Liver (tissue), 9 donors: ENCODE data around the gene VAPB. TPM values are rescaled to one million over a fixed set of nuclear protein-coding genes. Genes with fewer than 3 reads are reported as not detected.

ENCODE experiments used
- DNase-seq: peaks from one replicate; pipeline ENCODE4 v3.0.0-alpha.2; 2017; ENCODE audit warnings: low spot score
- H3K27ac ChIP-seq, 2 donors: one replicate each; pipeline ENCODE4 v1.7.0; 2013; ENCODE audit warnings: inconsistent platforms in 2 of 2, low read length in 2 of 2, control low read depth in 1 of 2, low read depth in 1 of 2, mild to moderate bottlenecking in 1 of 2
- H3K27me3 ChIP-seq, 4 donors: one replicate each; pipeline versions ENCODE4 v1.6.1 to v1.7.0; 2013; ENCODE audit warnings: low read length in 3 of 4, inconsistent platforms in 1 of 4, mild to moderate bottlenecking in 1 of 4, moderate library complexity in 1 of 4; ENCODE audit not compliant: control insufficient read depth in 4 of 4, insufficient read depth in 4 of 4
- H3K36me3 ChIP-seq, 4 donors: one replicate each; pipeline versions ENCODE4 v1.6.1 to v1.7.0; 2013; ENCODE audit warnings: low read length in 3 of 4, mild to moderate bottlenecking in 3 of 4, low read depth in 1 of 4, moderate library complexity in 1 of 4; ENCODE audit not compliant: control insufficient read depth in 4 of 4, insufficient read depth in 3 of 4
- H3K4me1 ChIP-seq, 4 donors: one replicate each; pipeline versions ENCODE4 v1.6.1 to v1.7.0; 2013; ENCODE audit warnings: low read length in 3 of 4, mild to moderate bottlenecking in 3 of 4, moderate library complexity in 1 of 4; ENCODE audit not compliant: control insufficient read depth in 4 of 4, insufficient read depth in 4 of 4
- H3K4me3 ChIP-seq, 3 donors: one replicate each; pipeline versions ENCODE4 v1.6.1 to v1.7.0; 2013; ENCODE audit warnings: low read length in 3 of 3, control low read depth in 1 of 3, low read depth in 1 of 3, mild to moderate bottlenecking in 1 of 3
- H3K9ac ChIP-seq, 2 donors: one replicate each; pipeline ENCODE4 v1.7.0; 2013; ENCODE audit warnings: low read length in 2 of 2, mild to moderate bottlenecking in 2 of 2, moderate library complexity in 2 of 2, control low read depth in 1 of 2, low read depth in 1 of 2
- H3K9me3 ChIP-seq, 4 donors: one replicate each; pipeline versions ENCODE4 v1.6.1 to v1.7.0; 2013; ENCODE audit warnings: low read length in 3 of 4; ENCODE audit not compliant: control insufficient read depth in 4 of 4
- EGR1 ChIP-seq, 2 donors: IDR thresholded peaks; 2 replicates each; pipeline ENCODE4 v1.6.1; 2016 to 2018; ENCODE audit warnings: antibody characterized with exemption in 2 of 2, low read depth in 2 of 2
- FOXA1 ChIP-seq: IDR thresholded peaks from 2 replicates; pipeline ENCODE4 v1.6.1; 2016; ENCODE audit warnings: antibody characterized with exemption
- GABPA ChIP-seq, 2 donors: IDR thresholded peaks in 1 of 2; conservative IDR thresholded peaks in 1 of 2; 2 replicates each; pipeline ENCODE4 v1.6.1; 2016; ENCODE audit warnings: antibody characterized with exemption in 2 of 2, mild to moderate bottlenecking in 1 of 2, moderate library complexity in 1 of 2
- HNF4G ChIP-seq: IDR thresholded peaks from 2 replicates; pipeline ENCODE4 v1.6.1; 2016; ENCODE audit warnings: antibody characterized with exemption
- JUND ChIP-seq, 2 donors: IDR thresholded peaks; 2 replicates each; pipeline ENCODE4 v1.6.1; 2016; ENCODE audit warnings: antibody characterized with exemption in 2 of 2
- NR2F2 ChIP-seq: IDR thresholded peaks from 2 replicates; pipeline ENCODE4 v1.6.1; 2016; ENCODE audit warnings: antibody characterized with exemption
- RAD21 ChIP-seq, 2 donors: IDR thresholded peaks; 2 replicates each; pipeline ENCODE4 v1.6.1; 2016; ENCODE audit warnings: antibody characterized with exemption in 2 of 2, mild to moderate bottlenecking in 2 of 2
- SP1 ChIP-seq: IDR thresholded peaks from 2 replicates; pipeline ENCODE4 v1.6.1; 2018; ENCODE audit warnings: antibody characterized with exemption, mild to moderate bottlenecking
- TAF1 ChIP-seq: conservative IDR thresholded peaks from 2 replicates; pipeline ENCODE4 v1.6.1; 2016; ENCODE audit warnings: antibody characterized with exemption, mild to moderate bottlenecking
- YY1 ChIP-seq: IDR thresholded peaks from 2 replicates; pipeline ENCODE4 v1.6.1; 2016; ENCODE audit warnings: antibody characterized with exemption, mild to moderate bottlenecking
- WGBS: extraction: QIAGEN DNeasy Blood & Tissue Kit; methylation state at CpG from one replicate; pipeline ENCODE4 v1.1.7; 2013; 5-methylcytosine and 5-hydroxymethylcytosine counted together
- polyA plus RNA-seq, 2 donors: library from polyadenylated mRNA; stranded (reverse) in 1 of 2; unstranded in 1 of 2; fragments of 200-250 nt in 1 of 2; fragments of >200 nt in 1 of 2; fragmentation: Nextera tagmentation in 1 of 2; extraction: Ambion mirVana in 1 of 2; gene quantifications; one replicate each; pipeline versions ENCODE4 v1.2.1 to v1.2.3, GENCODE V29; 2013 to 2015
- total RNA-seq, 2 donors: library from RNA; depleted of rRNA; stranded (reverse); fragments of >200 nt; gene quantifications; one replicate each; pipeline ENCODE4 v1.2.3, GENCODE V29; 2014
- TF ChIP-seq, protein P1 (sequence below): IDR thresholded peaks from 2 replicates; pipeline ENCODE4 v1.6.1; 2016; ENCODE audit warnings: antibody characterized with exemption
- TF ChIP-seq, protein P2 (sequence below): IDR thresholded peaks from 2 replicates; pipeline ENCODE4 v1.6.1; 2016; ENCODE audit warnings: antibody characterized with exemption
- TF ChIP-seq, protein P3 (sequence below): IDR thresholded peaks from 2 replicates; pipeline ENCODE4 v1.6.1; 2016; ENCODE audit warnings: antibody characterized with exemption, mild to moderate bottlenecking
- TF ChIP-seq, protein P4 (sequence below): IDR thresholded peaks from 2 replicates; pipeline ENCODE4 v1.6.1; 2016; ENCODE audit warnings: antibody characterized with exemption
- donor health status: healthy.
- donor health status: healthy.
- donor health status: healthy.
- donor health status: healthy.
- donor health status: healthy.

Gene VAPB
- total and polyA plus RNA-seq, 4 donors: 12.2 to 21.7 (median 18.5) TPM

DNA sequence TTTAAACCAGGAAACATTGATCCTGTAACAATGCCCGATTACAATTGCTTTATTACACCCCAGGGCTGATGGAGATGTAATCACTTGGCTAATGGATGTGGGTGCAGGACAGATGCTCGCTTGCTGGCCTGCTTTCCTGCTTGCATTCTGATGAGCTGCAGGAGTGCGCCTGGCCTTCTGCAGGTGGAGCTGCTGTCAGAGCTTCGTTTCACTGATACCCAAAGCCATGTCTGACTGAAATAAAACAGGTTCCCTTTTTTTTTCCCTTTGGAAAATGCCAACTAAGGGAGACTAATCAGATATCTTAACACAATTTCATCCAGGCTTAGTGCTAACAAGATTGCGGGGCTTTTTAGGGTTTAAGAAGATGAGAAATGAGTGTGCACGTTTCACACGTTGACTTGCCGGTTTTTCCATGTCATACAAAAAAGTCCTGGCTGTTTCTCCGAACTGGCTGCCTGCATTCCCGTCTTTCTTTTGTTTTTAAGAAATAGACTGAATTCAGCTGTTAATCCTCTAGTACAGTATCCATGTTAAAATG lies 60.7 kb downstream of the VAPB start (continued):
- TF ChIP-seq, protein P1, sequence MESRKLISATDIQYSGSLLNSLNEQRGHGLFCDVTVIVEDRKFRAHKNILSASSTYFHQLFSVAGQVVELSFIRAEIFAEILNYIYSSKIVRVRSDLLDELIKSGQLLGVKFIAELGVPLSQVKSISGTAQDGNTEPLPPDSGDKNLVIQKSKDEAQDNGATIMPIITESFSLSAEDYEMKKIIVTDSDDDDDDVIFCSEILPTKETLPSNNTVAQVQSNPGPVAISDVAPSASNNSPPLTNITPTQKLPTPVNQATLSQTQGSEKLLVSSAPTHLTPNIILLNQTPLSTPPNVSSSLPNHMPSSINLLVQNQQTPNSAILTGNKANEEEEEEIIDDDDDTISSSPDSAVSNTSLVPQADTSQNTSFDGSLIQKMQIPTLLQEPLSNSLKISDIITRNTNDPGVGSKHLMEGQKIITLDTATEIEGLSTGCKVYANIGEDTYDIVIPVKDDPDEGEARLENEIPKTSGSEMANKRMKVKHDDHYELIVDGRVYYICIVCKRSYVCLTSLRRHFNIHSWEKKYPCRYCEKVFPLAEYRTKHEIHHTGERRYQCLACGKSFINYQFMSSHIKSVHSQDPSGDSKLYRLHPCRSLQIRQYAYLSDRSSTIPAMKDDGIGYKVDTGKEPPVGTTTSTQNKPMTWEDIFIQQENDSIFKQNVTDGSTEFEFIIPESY: no peak
- TF ChIP-seq EGR1 (IDR thresholded peaks at IDR 0.05; ENCODE audit: low read depth in 2 of 2): no peak
- no peak for TF ChIP-seq NR2F2
- TF ChIP-seq, protein P2, sequence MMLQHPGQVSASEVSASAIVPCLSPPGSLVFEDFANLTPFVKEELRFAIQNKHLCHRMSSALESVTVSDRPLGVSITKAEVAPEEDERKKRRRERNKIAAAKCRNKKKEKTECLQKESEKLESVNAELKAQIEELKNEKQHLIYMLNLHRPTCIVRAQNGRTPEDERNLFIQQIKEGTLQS: no peak
- no peak for TF ChIP-seq FOXA1
- no peak for TF ChIP-seq TAF1
- no peak for TF ChIP-seq RAD21 (IDR thresholded peaks at IDR 0.05)
- TF ChIP-seq SP1: no peak

DNA sequence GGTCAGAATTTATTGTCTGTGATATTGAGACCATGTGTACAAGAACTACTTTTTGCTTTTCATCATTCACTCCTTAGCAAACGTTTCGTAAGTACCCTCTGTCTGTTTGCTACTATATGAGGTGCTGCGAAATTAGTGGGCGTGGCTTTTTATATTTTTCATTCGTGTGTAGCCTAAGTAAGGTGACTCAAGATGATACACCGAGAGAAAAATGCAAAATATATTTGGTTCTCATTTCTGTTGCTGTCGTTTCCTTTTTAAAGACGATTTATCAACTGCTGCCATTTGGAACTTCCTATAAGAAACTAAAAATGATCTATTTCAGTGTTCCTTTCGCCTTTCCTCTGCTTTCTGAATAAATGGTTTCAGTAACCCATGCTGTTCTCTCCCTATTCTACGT lies 61.2 kb downstream of the VAPB start:
- DNase-seq: no peak
- no peak overlapping the region for H3K4me3 ChIP-seq
- H3K27ac ChIP-seq: no peak overlapping the region
- no peaks in the 10 kb centered on the region for H3K27me3 ChIP-seq
- TF ChIP-seq, protein P2: no peak
- no peak for TF ChIP-seq EGR1 (IDR thresholded peaks at IDR 0.05; ENCODE audit: low read depth in 2 of 2)
- TF ChIP-seq, protein P3, sequence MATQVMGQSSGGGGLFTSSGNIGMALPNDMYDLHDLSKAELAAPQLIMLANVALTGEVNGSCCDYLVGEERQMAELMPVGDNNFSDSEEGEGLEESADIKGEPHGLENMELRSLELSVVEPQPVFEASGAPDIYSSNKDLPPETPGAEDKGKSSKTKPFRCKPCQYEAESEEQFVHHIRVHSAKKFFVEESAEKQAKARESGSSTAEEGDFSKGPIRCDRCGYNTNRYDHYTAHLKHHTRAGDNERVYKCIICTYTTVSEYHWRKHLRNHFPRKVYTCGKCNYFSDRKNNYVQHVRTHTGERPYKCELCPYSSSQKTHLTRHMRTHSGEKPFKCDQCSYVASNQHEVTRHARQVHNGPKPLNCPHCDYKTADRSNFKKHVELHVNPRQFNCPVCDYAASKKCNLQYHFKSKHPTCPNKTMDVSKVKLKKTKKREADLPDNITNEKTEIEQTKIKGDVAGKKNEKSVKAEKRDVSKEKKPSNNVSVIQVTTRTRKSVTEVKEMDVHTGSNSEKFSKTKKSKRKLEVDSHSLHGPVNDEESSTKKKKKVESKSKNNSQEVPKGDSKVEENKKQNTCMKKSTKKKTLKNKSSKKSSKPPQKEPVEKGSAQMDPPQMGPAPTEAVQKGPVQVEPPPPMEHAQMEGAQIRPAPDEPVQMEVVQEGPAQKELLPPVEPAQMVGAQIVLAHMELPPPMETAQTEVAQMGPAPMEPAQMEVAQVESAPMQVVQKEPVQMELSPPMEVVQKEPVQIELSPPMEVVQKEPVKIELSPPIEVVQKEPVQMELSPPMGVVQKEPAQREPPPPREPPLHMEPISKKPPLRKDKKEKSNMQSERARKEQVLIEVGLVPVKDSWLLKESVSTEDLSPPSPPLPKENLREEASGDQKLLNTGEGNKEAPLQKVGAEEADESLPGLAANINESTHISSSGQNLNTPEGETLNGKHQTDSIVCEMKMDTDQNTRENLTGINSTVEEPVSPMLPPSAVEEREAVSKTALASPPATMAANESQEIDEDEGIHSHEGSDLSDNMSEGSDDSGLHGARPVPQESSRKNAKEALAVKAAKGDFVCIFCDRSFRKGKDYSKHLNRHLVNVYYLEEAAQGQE: no peak
- no peak for TF ChIP-seq JUND (IDR thresholded peaks at IDR 0.05)
- TF ChIP-seq, protein P1: no peak
- no peak for TF ChIP-seq NR2F2
- TF ChIP-seq GABPA (IDR thresholded peaks at IDR 0.05 in 1 of 2, conservative IDR thresholded peaks at IDR 0.05 in 1 of 2): no peak
- TF ChIP-seq YY1: no peak
- no peak for TF ChIP-seq HNF4G
- no peak for TF ChIP-seq RAD21 (IDR thresholded peaks at IDR 0.05)
- TF ChIP-seq, protein P4, sequence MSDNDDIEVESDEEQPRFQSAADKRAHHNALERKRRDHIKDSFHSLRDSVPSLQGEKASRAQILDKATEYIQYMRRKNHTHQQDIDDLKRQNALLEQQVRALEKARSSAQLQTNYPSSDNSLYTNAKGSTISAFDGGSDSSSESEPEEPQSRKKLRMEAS: no peak
- no peak for TF ChIP-seq FOXA1
- TF ChIP-seq TAF1: no peak
- H3K36me3 ChIP-seq: peaks cover 0 to 11% (median 2%) of the 10 kb centered on the region in 4 donors
- H3K4me1 ChIP-seq: no peaks in the 10 kb centered on the region
- no peak overlapping the region for H3K9ac ChIP-seq
- 75% methylated on average over 10 of the region's 10 CpGs for WGBS
- H3K9me3 ChIP-seq: peaks cover 0 to 4% (median 1%) of the 10 kb centered on the region in 4 donors
